Uterus (tissue), 4 donors: ENCODE measurements around the gene DGKD. TPM values are rescaled to one million over a fixed set of nuclear protein-coding genes. Genes with fewer than 3 reads are reported as not detected.

Experiments used
- DNase-seq, 2 donors: peaks; one replicate each; pipeline ENCODE4 v3.0.0-alpha.2; 2019 to 2020
- H3K27ac ChIP-seq, 2 donors: fragments of 200-600 bp; sonication (generic); 1 replicate in 1 of 2; 2 replicates in 1 of 2; pipeline ENCODE4 v1.5.1; 2016 to 2018
- H3K27me3 ChIP-seq, 2 donors: fragments of 200-600 bp; sonication (generic); one replicate each; pipeline ENCODE4 v1.5.1; 2018 to 2019; ENCODE audit warnings: control low read depth in 1 of 2
- H3K36me3 ChIP-seq, 2 donors: fragments of 200-600 bp; sonication (generic); one replicate each; pipeline ENCODE4 v1.5.1; 2019; ENCODE audit warnings: control low read depth in 1 of 2
- H3K4me1 ChIP-seq, 2 donors: fragments of 200-600 bp; sonication (generic); one replicate each; pipeline ENCODE4 v1.5.1; 2018 to 2019; ENCODE audit warnings: control low read depth in 1 of 2
- H3K4me3 ChIP-seq, 2 donors: fragments of 200-600 bp; sonication (generic); 1 replicate in 1 of 2; 2 replicates in 1 of 2; pipeline ENCODE4 v1.5.1; 2018 to 2019; ENCODE audit warnings: mild to moderate bottlenecking in 1 of 2
- H3K9me3 ChIP-seq, 2 donors: fragments of 200-600 bp; sonication (generic); one replicate each; pipeline ENCODE4 v1.5.1; 2019; ENCODE audit warnings: control low read depth in 1 of 2
- CTCF ChIP-seq, 4 experiments: fragments of 200-600 bp in 2 of 4; fragments of 450-650 bp in 2 of 4; sonication (generic) in 2 of 4; IDR thresholded peaks; one replicate each; pipeline ENCODE4 v1.5.1; 2016 to 2019; ENCODE audit warnings: antibody characterized with exemption in 4 of 4, mild to moderate bottlenecking in 2 of 4, moderate library complexity in 1 of 4
- POLR2A ChIP-seq, 2 donors: fragments of 450-650 bp; IDR thresholded peaks; one replicate each; pipeline ENCODE4 v1.6.1; 2016; ENCODE audit warnings: antibody characterized with exemption in 2 of 2, mild to moderate bottlenecking in 1 of 2, moderate library complexity in 1 of 2
- intact Hi-C: fragments of 100-400 bp; cut with DNase I; formaldehyde crosslinking; loops from one replicate; pipeline ENCODE4 v1.15.1; 2023; ENCODE audit warnings: low total_unique reads
- total RNA-seq, 4 donors: library from RNA; depleted of rRNA in 3 of 4; stranded (reverse); fragments of >200 nt in 3 of 4; gene quantifications; one replicate each; pipeline versions ENCODE4 v1.1.0 to v1.2.4, GENCODE V29; 2014 to 2023
- donor health status: DM: yes; HTN: yes; CAD: no.

DGKD gene
- total RNA-seq, 4 donors from 2014 or later = 5.0 to 46.1 (median 28.0) TPM

- intact Hi-C loops = loop anchor here (10.0 kb wide), 1 partner anchor 747 kb away; no protein-coding TSS in a partner anchor
- H3K27ac ChIP-seq = no peak overlapping the region
- no peak for TF ChIP-seq POLR2A (IDR thresholded peaks at IDR 0.05)
- no peak for TF ChIP-seq CTCF (IDR thresholded peaks at IDR 0.05)
- no peaks in the 10 kb centered on the region for H3K36me3 ChIP-seq
- H3K4me3 ChIP-seq = no peak overlapping the region
- H3K27me3 ChIP-seq = no peaks in the 10 kb centered on the region
- peaks cover 6 to 7% of the 10 kb centered on the region in 2 donors for H3K4me1 ChIP-seq
- no peak for DNase-seq
- no peaks in the 10 kb centered on the region for H3K9me3 ChIP-seq
Observed at GRCh38 chr2:233351423-233351822, 2.9 kb upstream of the DGKD start.

- DNase-seq = no peak
- Histone ChIP-seq H3K27me3 (no peaks in the 10 kb centered on the region), H3K4me3 (no peak overlapping the region), H3K4me1 (peaks cover 6 to 7% of the 10 kb centered on the region in 2 donors), H3K9me3 (no peaks in the 10 kb centered on the region), H3K27ac (no peak overlapping the region), H3K36me3 (no peaks in the 10 kb centered on the region)
- TF ChIP-seq POLR2A (IDR thresholded peaks at IDR 0.05) (no peak), CTCF (IDR thresholded peaks at IDR 0.05) (no peak)
- intact Hi-C loops = loop anchor here (10.0 kb wide), 1 partner anchor 747 kb away; no protein-coding TSS in a partner anchor
Observed at GRCh38 chr2:233352141-233352842, 2.0 kb upstream of the DGKD start.

GRCh38 chr2:233353101-233353768, 1.1 kb upstream of the DGKD start:
- no peaks in the 10 kb centered on the region for H3K36me3 ChIP-seq
- no peak overlapping the region for H3K4me3 ChIP-seq

GRCh38 chr2:233354500-233354924, 218 bp downstream of the DGKD start:
- H3K27ac ChIP-seq = peak overlapping the region in 1 of 2 donors; percentile 58
- no peak for DNase-seq
- peak overlapping the region; percentile 31 to 69 for H3K4me3 ChIP-seq
- intact Hi-C loops = loop anchor here (10.0 kb wide), 1 partner anchor 750 kb away; no protein-coding TSS in a partner anchor
- no peaks in the 10 kb centered on the region for H3K27me3 ChIP-seq
- H3K4me1 ChIP-seq = peaks cover 6 to 7% of the 10 kb centered on the region in 2 donors
- no peaks in the 10 kb centered on the region for H3K36me3 ChIP-seq
- no peaks in the 10 kb centered on the region for H3K9me3 ChIP-seq
- TF ChIP-seq POLR2A (IDR thresholded peaks at IDR 0.05) (no peak), CTCF (IDR thresholded peaks at IDR 0.05) (no peak)

More at GRCh38 chr2:233353101-233353768, 1.1 kb upstream of the DGKD start:
- H3K4me1 ChIP-seq = peaks cover 6 to 7% of the 10 kb centered on the region in 2 donors
- intact Hi-C loops = loop anchor here (10.0 kb wide), 1 partner anchor 748 kb away; no protein-coding TSS in a partner anchor
- no peak for DNase-seq
- TF ChIP-seq POLR2A (IDR thresholded peaks at IDR 0.05) (no peak), CTCF (IDR thresholded peaks at IDR 0.05) (no peak)
- H3K27ac ChIP-seq = no peak overlapping the region
- H3K27me3 ChIP-seq = no peaks in the 10 kb centered on the region
- no peaks in the 10 kb centered on the region for H3K9me3 ChIP-seq
